ENCODE results near the gene STX17. TPM values are rescaled to one million over a fixed set of nuclear protein-coding genes. Genes with fewer than 3 reads are reported as not detected.

Gene STX17
- total and polyA plus RNA-seq, 3 experiments from 2014 or later = 23.4 to 32.8 (median 27.9) TPM

DNA sequence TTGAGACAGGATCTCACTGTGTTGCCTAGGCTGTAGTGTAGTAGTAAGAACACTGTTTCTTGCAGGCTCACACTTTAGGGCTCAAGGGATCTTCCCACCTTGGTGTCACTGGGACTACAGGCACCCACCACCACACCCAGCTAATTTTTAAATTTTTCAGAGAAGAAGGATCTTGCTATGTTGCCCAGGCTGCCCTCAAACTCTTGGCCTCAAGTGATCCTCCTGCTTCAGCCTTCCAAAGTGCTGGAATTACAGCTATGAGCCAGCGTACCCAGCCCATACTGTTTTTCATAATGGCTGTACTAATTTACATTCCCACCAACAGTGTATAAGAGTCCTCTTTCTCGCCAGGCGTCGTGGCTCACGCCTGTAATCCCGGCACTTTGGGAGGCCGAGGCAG is 5.1 kb downstream of the STX17 start:
- H3K27ac Mint-ChIP-seq = peak overlapping the region in 2 of 8 donors; percentile 17 to 47

DNA sequence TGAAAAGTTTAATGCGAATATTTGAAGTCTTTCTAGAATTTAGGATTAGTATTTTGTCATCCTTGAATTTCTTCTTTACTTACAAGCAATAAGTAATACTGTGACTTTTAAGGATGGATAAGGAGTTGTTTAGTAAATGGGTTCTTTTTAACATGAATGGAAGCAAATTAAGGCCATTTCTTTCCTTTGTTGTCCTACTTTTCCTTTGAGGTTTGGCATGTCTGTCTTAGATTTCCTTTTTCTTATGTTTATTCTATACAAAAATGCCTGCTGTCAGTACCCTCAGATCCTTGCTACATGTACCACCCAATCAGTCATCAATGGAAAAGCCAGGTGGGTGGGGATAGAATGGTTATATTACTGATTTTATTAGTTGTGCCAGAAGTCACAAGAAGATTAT is 10.2 kb downstream of the STX17 start:
- Mint-ChIP-seq H3K27me3 (no peaks in the 10 kb centered on the region), H3K4me3 (no peak overlapping the region), H3K27ac (no peak overlapping the region), H3K4me1 (peaks cover 37 to 82% (median 66%) of the 10 kb centered on the region in 3 donors), H3K9me3 (no peaks in the 10 kb centered on the region), H3K36me3 (peaks cover 0 to 70% (median 37%) of the 10 kb centered on the region in 3 donors)
- peaks cover 15% of the 10 kb centered on the region for H3K36me3 ChIP-seq (ENCODE audit: insufficient read depth, low read length)
- ChIA-PET POLR2A (no interaction called here), CTCF (interaction anchor here (1.9 kb wide), 1 partner anchor 14 kb away, joined by 4 read pairs; no protein-coding TSS in a partner anchor)
- no peaks in the 10 kb centered on the region for H3K9me3 ChIP-seq (ENCODE audit: low read length)
- no peak overlapping the region for H3K27ac ChIP-seq (ENCODE audit: low read depth, low read length)
- no peak for DNase-seq
- no peak overlapping the region for H3K4me3 ChIP-seq (ENCODE audit: low read length)
- H3K4me1 ChIP-seq (ENCODE audit: insufficient read depth, low read length) = peaks cover 5% of the 10 kb centered on the region
- H3K27me3 ChIP-seq (ENCODE audit: insufficient read depth, low read length, poor library complexity, severe bottlenecking) = no peaks in the 10 kb centered on the region

More for the DNA sequence above, 5.1 kb downstream of the STX17 start:
- Histone ChIP-seq H3K27me3 (ENCODE audit: insufficient read depth, low read length, poor library complexity, severe bottlenecking) (no peaks in the 10 kb centered on the region), H3K4me3 (ENCODE audit: low read length) (no peak overlapping the region), H3K4me1 (ENCODE audit: insufficient read depth, low read length) (peaks cover 15% of the 10 kb centered on the region), H3K9me3 (ENCODE audit: low read length) (no peaks in the 10 kb centered on the region), H3K27ac (ENCODE audit: low read depth, low read length) (no peak overlapping the region), H3K36me3 (ENCODE audit: insufficient read depth, low read length) (peaks cover under 1% of the 10 kb centered on the region)
- H3K27me3 Mint-ChIP-seq = no peaks in the 10 kb centered on the region
- DNase-seq = no peak
- ChIA-PET POLR2A (no interaction called here), CTCF (interaction anchor here (1.7 kb wide), 1 partner anchor 87 kb away, joined by 3 read pairs; no protein-coding TSS in a partner anchor)
- H3K36me3 Mint-ChIP-seq = peaks cover 0 to 44% (median 21%) of the 10 kb centered on the region in 3 donors
- no peaks in the 10 kb centered on the region for H3K9me3 Mint-ChIP-seq
- H3K4me3 Mint-ChIP-seq = no peak overlapping the region
- peaks cover 39 to 73% (median 62%) of the 10 kb centered on the region in 3 donors for H3K4me1 Mint-ChIP-seq

- Mint-ChIP-seq H3K4me3 (no peak overlapping the region), H3K27ac (peak overlapping the region in 4 of 8 donors; percentile 5 to 56 (median 32)), H3K27me3 (no peaks in the 10 kb centered on the region), H3K9me3 (no peaks in the 10 kb centered on the region), H3K4me1 (peaks cover 39 to 81% (median 68%) of the 10 kb centered on the region in 3 donors), H3K36me3 (peaks cover 11 to 80% (median 47%) of the 10 kb centered on the region in 3 donors)
- Histone ChIP-seq H3K4me3 (ENCODE audit: low read length) (no peak overlapping the region), H3K27ac (ENCODE audit: low read depth, low read length) (no peak overlapping the region), H3K9me3 (ENCODE audit: low read length) (no peaks in the 10 kb centered on the region), H3K27me3 (ENCODE audit: insufficient read depth, low read length, poor library complexity, severe bottlenecking) (no peaks in the 10 kb centered on the region), H3K4me1 (ENCODE audit: insufficient read depth, low read length) (peaks cover 5% of the 10 kb centered on the region), H3K36me3 (ENCODE audit: insufficient read depth, low read length) (peaks cover 15% of the 10 kb centered on the region)
- ChIA-PET CTCF (interaction anchor here (1.9 kb wide), 1 partner anchor 13 kb away, joined by 4 read pairs; no protein-coding TSS in a partner anchor), POLR2A (no interaction called here)
- no peak for DNase-seq
Observed at GRCh38 chr9:99918134-99918533, 11.7 kb downstream of the STX17 start.

- Histone ChIP-seq H3K27me3 (ENCODE audit: insufficient read depth, low read length, poor library complexity, severe bottlenecking) (no peaks in the 10 kb centered on the region), H3K27ac (ENCODE audit: low read depth, low read length) (no peak overlapping the region), H3K4me3 (ENCODE audit: low read length) (no peak overlapping the region), H3K4me1 (ENCODE audit: insufficient read depth, low read length) (peaks cover 5% of the 10 kb centered on the region), H3K9me3 (ENCODE audit: low read length) (no peaks in the 10 kb centered on the region), H3K36me3 (ENCODE audit: insufficient read depth, low read length) (peaks cover 15% of the 10 kb centered on the region)
- peaks cover 0 to 5% (median 2%) of the 10 kb centered on the region in 5 donors for H3K9me3 Mint-ChIP-seq
- peak overlapping the region in 2 of 8 donors; percentile 36 to 80 for H3K27ac Mint-ChIP-seq
- ChIA-PET POLR2A (no interaction called here), CTCF (no interaction called here)
- peaks cover 27 to 87% (median 52%) of the 10 kb centered on the region in 3 donors for H3K36me3 Mint-ChIP-seq
- peaks cover 43 to 79% (median 61%) of the 10 kb centered on the region in 3 donors for H3K4me1 Mint-ChIP-seq
- H3K27me3 Mint-ChIP-seq = peaks cover 0 to 2% of the 10 kb centered on the region in 2 donors
- H3K4me3 Mint-ChIP-seq = no peak overlapping the region
- no peak for DNase-seq
Observed at GRCh38 chr9:99919930-99920329, 13.5 kb downstream of the STX17 start.

- H3K4me1 ChIP-seq (ENCODE audit: insufficient read depth, low read length) = peaks cover 5% of the 10 kb centered on the region
- peak overlapping the region in 7 of 8 donors; percentile 15 to 97 (median 77) for H3K27ac Mint-ChIP-seq
- peaks cover 43 to 66% (median 64%) of the 10 kb centered on the region in 3 donors for H3K4me1 Mint-ChIP-seq
- H3K9me3 Mint-ChIP-seq = peaks cover 7 to 13% (median 11%) of the 10 kb centered on the region in 5 donors
- CTCF ChIA-PET = no interaction called here
- no peak overlapping the region for H3K4me3 ChIP-seq (ENCODE audit: low read length)
- no peaks in the 10 kb centered on the region for H3K27me3 ChIP-seq (ENCODE audit: insufficient read depth, low read length, poor library complexity, severe bottlenecking)
- H3K9me3 ChIP-seq (ENCODE audit: low read length) = no peaks in the 10 kb centered on the region
- no peak overlapping the region for H3K4me3 Mint-ChIP-seq
- peaks cover 0 to 2% of the 10 kb centered on the region in 2 donors for H3K27me3 Mint-ChIP-seq
- no peak for DNase-seq
- H3K36me3 ChIP-seq (ENCODE audit: insufficient read depth, low read length) = peaks cover 10% of the 10 kb centered on the region
- POLR2A ChIA-PET = no interaction called here
- peaks cover 46 to 87% (median 55%) of the 10 kb centered on the region in 3 donors for H3K36me3 Mint-ChIP-seq
- H3K27ac ChIP-seq (ENCODE audit: low read depth, low read length) = no peak overlapping the region
Observed at GRCh38 chr9:99921875-99922710, 15.6 kb downstream of the STX17 start.

DNA sequence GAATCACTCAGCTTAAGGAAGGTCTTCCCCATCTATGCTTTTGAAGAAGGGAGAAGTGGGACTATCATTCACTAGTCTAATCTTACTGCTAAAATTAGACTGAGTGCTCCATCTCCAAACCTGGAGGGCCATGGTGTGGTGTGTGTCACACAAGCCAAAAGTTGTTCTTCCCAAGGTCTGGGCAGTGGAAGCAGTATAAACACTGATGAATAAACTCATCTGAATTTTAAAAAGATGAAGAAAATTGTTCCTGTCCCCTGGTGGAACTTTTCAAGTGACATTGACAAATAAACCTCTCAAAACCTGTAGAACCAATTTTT is 16.2 kb downstream of the STX17 start:
- peaks cover 0 to 2% of the 10 kb centered on the region in 2 donors for H3K27me3 Mint-ChIP-seq
- Histone ChIP-seq H3K36me3 (ENCODE audit: insufficient read depth, low read length) (peaks cover 5% of the 10 kb centered on the region), H3K9me3 (ENCODE audit: low read length) (no peaks in the 10 kb centered on the region), H3K4me3 (ENCODE audit: low read length) (no peak overlapping the region), H3K27me3 (ENCODE audit: insufficient read depth, low read length, poor library complexity, severe bottlenecking) (no peaks in the 10 kb centered on the region), H3K27ac (ENCODE audit: low read depth, low read length) (no peak overlapping the region), H3K4me1 (ENCODE audit: insufficient read depth, low read length) (peaks cover 5% of the 10 kb centered on the region)
- ChIA-PET CTCF (no interaction called here), POLR2A (no interaction called here)
- peaks cover 47 to 82% (median 51%) of the 10 kb centered on the region in 3 donors for H3K36me3 Mint-ChIP-seq
- peak overlapping the region in 3 of 8 donors; percentile 78 to 97 (median 78) for H3K27ac Mint-ChIP-seq
- H3K4me1 Mint-ChIP-seq = peaks cover 43 to 62% (median 60%) of the 10 kb centered on the region in 3 donors
- H3K4me3 Mint-ChIP-seq = no peak overlapping the region
- DNase-seq = no peak
- peaks cover 7 to 13% (median 11%) of the 10 kb centered on the region in 5 donors for H3K9me3 Mint-ChIP-seq

DNA sequence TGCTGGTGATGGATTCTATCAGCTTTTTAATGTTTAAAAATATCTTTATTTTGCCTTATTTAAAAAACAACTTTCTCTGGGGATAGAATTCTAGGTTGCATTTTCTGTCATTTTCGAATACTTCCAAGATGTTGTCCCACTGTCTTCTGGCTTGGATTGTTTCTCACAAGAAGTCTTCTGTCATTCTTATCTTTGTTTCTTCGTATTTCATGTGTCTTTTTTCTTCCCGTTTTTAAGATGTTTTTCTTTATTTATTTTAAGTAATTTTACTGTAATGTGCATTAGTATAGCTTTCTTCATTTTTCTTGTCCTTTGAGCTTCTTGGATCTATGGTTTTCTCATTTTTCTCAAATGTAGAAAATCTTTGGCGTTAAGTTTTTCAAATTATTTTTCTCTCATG is 19.1 kb downstream of the STX17 start:
- Mint-ChIP-seq H3K4me1 (peaks cover 32 to 41% (median 41%) of the 10 kb centered on the region in 3 donors), H3K4me3 (no peak overlapping the region), H3K27me3 (peaks cover 0 to 2% of the 10 kb centered on the region in 2 donors), H3K9me3 (peaks cover 7 to 13% (median 11%) of the 10 kb centered on the region in 5 donors), H3K36me3 (peaks cover 44 to 68% (median 50%) of the 10 kb centered on the region in 3 donors), H3K27ac (peak overlapping the region in 1 of 8 donors; percentile 26)
- no peak overlapping the region for H3K4me3 ChIP-seq (ENCODE audit: low read length)
- DNase-seq = no peak
- H3K9me3 ChIP-seq (ENCODE audit: low read length) = no peaks in the 10 kb centered on the region
- CTCF ChIA-PET = no interaction called here
- POLR2A ChIA-PET = no interaction called here
- no peaks in the 10 kb centered on the region for H3K36me3 ChIP-seq (ENCODE audit: insufficient read depth, low read length)
- H3K4me1 ChIP-seq (ENCODE audit: insufficient read depth, low read length) = no peaks in the 10 kb centered on the region
- no peaks in the 10 kb centered on the region for H3K27me3 ChIP-seq (ENCODE audit: insufficient read depth, low read length, poor library complexity, severe bottlenecking)
- H3K27ac ChIP-seq (ENCODE audit: low read depth, low read length) = no peak overlapping the region

- no peak for DNase-seq
- Histone ChIP-seq H3K27me3 (ENCODE audit: insufficient read depth, low read length, poor library complexity, severe bottlenecking) (no peaks in the 10 kb centered on the region), H3K9me3 (ENCODE audit: low read length) (no peaks in the 10 kb centered on the region), H3K4me3 (ENCODE audit: low read length) (no peak overlapping the region), H3K27ac (ENCODE audit: low read depth, low read length) (no peak overlapping the region), H3K36me3 (ENCODE audit: insufficient read depth, low read length) (no peaks in the 10 kb centered on the region), H3K4me1 (ENCODE audit: insufficient read depth, low read length) (no peaks in the 10 kb centered on the region)
- CTCF ChIA-PET = no interaction called here
- no peak overlapping the region for H3K4me3 Mint-ChIP-seq
- H3K4me1 Mint-ChIP-seq = peaks cover 24 to 35% (median 33%) of the 10 kb centered on the region in 3 donors
- no peak overlapping the region for H3K27ac Mint-ChIP-seq
- H3K9me3 Mint-ChIP-seq = peaks cover 7 to 11% (median 9%) of the 10 kb centered on the region in 5 donors
- H3K36me3 Mint-ChIP-seq = peaks cover 27 to 56% (median 32%) of the 10 kb centered on the region in 3 donors
- H3K27me3 Mint-ChIP-seq = no peaks in the 10 kb centered on the region
- POLR2A ChIA-PET = no interaction called here
Observed at GRCh38 chr9:99929652-99930051, 23.2 kb downstream of the STX17 start.

All from CD8-positive, alpha-beta memory T cell (primary cell).